ENCODE results near the gene HTR3E.
"Not testable (repeated sequence)": the region's sequence is repeated elsewhere in the genome, so short reads cannot be mapped to it uniquely, and the experiment has no call there.

Gene HTR3E

DNA sequence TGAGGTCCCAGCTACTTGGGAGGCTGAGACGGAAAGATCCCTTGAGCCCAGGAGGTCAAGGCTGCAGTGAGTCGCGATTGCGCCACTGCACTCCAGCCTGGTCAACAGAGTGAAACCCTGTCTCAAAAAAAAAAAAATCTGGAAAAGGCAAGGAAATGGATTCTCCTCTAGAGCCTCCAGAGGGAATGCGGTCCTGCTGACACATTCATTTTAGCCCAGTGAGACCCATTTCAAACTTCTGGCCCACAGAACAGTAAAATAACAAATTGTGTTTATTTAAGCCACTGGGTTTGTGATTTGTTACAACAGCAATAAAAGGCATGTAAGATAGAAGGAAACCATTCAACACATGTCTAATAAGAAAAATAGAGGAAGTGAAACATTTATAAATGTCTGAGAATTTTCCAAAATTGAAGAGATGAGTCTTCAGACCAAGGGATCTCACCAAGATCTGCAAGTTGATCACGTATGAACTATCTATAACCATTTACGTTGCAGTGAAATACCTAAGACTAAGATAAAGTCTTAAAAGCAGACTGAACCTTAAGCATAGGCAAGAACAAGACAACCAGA lies at the start of gene HTR3E:
TSS of gene HTR3E (plus strand) at position 254 of the 573 bp plus-strand sequence. CDS start 466 bp downstream, outside the sequence.
- no peak for DNase-seq

- peak; percentile 84 for DNase-seq
Observed at GRCh38 chr3:184050217-184050847, 46.5 kb upstream of the HTR3E start.

DNA sequence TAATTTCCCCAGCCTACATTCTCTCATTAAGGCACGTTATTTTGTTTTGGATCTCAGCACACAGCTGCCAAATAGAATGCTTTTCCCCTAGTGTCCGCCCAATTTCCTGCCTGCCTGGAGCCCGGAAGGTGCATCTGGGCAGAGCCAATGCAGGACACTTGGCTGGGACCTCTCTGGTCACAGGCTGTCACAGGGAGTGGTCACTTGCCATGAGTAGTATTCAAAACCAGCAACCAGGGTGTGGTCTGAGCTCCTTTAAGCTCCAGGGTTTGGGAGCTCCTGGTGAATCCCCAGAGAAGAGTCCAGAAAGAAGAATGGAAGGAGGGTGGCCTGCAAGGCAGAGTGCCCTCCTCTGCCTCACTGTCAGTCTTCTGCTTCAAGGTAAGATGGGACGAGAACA lies 44.1 kb upstream of the HTR3E start, which contains the start of gene HTR3C:
TSS of gene HTR3C (plus strand) at position 281 of the 400 bp plus-strand sequence. CDS start at position 315, 34 bp downstream.
- DNase-seq, result no peak

DNA sequence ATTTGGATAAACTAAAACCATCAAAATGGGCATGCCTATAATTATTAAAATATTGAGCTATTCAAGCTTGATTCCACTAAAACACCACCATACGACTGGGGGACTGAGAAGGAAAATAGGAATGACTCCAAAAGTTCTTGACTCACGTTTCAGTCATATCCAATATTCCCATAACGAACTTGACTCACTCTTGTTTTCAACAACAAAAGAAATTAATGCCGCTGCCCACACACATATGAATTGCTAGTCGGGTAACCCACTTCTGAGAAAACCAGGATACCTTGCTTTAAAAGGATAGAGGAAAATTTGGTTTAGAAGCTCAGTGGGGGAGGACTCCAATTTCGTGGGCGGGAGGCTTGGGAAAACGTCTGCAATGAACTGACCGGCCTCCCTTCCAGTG lies 38.8 kb upstream of the HTR3E start:
- no peak for DNase-seq

- DNase-seq, result no peak
Observed at GRCh38 chr3:184059424-184059823, 37.4 kb upstream of the HTR3E start.

DNA sequence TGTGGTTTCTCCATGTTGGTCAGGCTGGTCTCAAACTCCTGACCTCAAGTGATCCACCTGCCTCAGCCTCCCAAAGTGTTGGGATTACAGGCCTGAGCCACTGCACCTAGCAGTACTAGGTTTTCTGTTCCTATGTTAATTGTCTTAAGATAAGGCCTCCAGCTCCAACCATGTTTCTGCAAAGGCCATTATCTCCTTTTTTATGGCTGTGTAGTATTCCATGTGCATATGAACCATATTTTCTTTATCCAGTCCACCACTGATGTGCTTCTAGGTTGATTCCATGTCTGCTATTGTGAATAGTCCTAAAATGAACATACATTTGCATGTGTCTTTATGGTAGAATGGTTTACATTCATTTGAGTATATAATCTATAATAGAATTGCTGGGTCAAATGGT lies 34.2 kb upstream of the HTR3E start:
- DNase-seq, result no peak

DNA sequence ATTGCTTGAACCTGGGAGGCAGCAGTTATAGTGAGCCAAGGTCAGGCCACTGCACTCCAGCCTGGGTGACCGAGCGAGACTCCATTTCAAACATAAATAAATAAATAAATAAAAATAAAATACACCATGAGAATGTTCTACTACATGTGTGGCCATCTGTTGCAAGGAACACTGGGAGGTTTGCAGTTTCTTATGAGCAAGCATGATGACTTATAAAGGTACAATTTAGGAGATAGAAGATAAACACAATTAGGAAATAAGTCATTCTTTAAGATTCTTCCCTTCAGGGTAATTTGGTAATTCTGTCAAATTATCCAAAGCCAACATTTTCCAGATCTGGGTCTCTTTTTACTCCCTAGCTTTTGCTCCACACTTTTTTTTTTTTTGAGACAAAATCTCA lies 30.7 kb upstream of the HTR3E start:
- no peak for DNase-seq

GRCh38 chr3:184067573-184068055 lies 29.2 kb upstream of the HTR3E start:
- no peak for DNase-seq

- DNase-seq, result no peak
Observed at GRCh38 chr3:184068344-184068743, 28.5 kb upstream of the HTR3E start.

GRCh38 chr3:184071142-184071541 lies 25.7 kb upstream of the HTR3E start:
- DNase-seq, result not testable (repeated sequence)

DNA sequence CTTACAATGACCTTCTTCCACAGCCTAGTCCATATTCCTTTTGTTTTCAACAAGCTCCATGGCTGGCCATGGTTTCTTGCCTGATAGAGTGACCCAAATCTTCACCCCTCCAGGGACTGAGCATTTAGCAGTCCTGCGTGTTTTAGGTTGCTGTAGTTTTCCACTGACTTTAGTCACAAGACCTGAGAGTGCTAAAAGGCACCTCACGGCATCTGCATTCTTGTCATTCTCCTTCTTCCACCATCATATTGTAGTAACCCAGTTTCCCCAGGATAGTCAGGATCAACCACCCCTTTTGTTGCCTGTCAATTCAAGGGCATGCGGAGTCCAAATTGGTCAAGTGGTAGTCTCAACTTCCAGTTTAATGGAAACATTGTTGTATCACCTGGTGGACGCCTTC lies 23.2 kb upstream of the HTR3E start:
- DNase-seq, result no peak

DNA sequence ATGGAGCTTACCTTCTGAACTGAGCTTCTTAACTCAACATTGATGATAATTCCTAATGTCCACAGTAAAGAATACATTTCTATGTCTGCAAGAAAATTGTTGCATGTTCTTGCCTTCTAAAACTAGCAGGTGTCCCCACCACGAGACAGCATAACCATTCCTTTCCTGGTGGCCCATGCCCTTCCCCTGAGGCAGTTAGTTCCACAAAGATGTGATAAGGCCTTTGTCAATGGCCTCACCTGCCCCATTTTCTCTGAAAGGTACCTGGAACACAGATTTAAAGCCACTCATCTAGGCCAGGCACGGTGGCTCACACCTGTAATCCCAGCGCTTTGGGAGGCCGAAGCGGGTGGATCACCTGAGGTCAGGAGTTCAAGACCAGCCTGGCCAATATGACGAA lies 21.0 kb upstream of the HTR3E start:
- no peak for DNase-seq

DNA sequence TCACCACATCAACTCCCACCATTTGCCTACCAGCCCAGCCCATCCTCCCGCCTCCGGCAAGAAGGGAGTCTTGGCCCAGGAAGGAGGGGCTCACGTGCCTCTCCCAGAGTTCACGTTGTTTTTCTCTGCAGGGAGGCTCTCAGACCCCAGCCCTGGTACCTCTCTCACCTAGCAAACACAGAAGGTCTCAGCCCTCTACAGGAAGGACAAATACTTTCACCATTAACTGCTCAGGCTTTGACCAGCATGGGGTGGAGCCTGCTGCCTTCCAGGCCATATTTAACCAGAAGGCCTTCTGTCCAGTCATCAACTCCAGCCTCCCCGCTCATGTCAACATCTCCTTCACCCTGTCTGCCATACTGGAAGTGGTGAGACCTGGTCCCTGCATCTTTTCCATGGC lies 19.0 kb upstream of the HTR3E start:
- DNase-seq, result no peak

GRCh38 chr3:184078851-184079250 lies 18.0 kb upstream of the HTR3E start:
- DNase-seq, result no peak

- no peak for DNase-seq
Observed at GRCh38 chr3:184081116-184081830, 15.6 kb upstream of the HTR3E start.

- no peak for DNase-seq
Observed at GRCh38 chr3:184082034-184082433, 14.8 kb upstream of the HTR3E start.

- DNase-seq, result no peak
Observed at GRCh38 chr3:184082465-184082864, 14.4 kb upstream of the HTR3E start.

GRCh38 chr3:184085389-184085852 lies 11.4 kb upstream of the HTR3E start:
- DNase-seq, result no peak

DNA sequence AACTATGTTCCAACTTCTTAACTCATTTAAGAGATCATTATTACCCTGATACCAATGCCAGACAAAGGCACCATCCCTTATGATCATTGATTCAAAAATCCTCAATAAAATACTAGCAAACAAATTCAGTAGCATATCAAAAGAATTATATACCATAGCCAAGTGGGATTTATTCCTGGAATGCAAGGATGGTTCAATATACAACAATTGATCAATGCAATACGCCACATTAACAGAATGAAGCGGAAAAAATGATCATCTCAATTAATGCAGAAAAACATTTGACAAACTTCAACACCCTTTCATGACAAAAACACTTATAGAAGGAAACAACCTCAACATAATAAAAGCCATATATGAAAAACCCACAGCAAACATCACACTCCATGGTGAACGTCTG lies 4.7 kb upstream of the HTR3E start:
- no peak for DNase-seq

DNA sequence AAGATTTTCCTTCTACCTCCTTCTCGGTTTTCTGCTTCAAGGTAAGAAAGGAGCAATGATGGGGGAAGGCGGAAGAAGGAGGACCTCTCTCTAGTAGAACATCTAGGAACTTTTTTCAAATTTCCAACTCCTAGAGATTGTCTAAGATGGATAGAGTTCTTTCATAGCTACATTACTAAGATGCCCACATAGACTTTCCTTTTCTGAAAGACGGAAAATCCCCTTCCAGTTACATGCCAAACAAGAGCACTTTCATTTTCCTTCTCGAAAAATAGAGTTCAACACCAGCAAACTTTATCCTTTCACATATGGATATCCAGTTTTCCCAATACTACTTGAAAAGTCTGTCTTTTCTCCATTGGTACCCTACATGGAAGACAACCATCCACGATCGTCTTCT lies 692 bp downstream of the HTR3E start:
- no peak for DNase-seq

- no peak for DNase-seq
Observed at GRCh38 chr3:184099806-184100686, 3.2 kb downstream of the HTR3E start.

GRCh38 chr3:184110316-184110725 lies 13.5 kb downstream of the HTR3E start:
- DNase-seq, result no peak

DNA sequence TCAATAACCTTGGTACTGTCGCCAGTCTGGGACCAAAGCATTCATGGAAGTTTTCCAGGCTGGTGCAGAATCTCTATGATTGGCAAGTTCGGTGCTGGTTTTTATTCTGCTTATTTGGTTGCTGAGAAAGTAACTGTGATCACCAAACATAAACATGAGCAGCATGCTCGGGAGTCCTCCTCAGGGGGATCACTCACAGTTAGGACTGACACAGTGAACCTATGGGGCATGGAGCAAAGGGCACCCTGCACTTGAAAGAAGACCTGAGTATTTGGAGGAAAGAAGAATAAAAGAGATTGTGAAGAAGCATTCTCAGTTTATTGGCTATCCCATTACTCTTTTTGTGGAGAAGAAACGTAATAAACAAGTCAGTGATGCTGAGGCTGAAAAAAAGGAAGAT lies 19.2 kb downstream of the HTR3E start:
- no peak for DNase-seq
